SHP77 treated with DMSO at 0.1 percent for 48 hours (cell line): ENCODE data around the gene YES1.
"Not testable (repeated sequence)": the region's sequence is repeated elsewhere in the genome, so short reads cannot be mapped to it uniquely, and the experiment has no call there.

ENCODE experiments used
- DNase-seq: peaks from one replicate; lab custom pipeline; 2025; lab: John Stamatoyannopoulos, UW

Gene YES1

DNA sequence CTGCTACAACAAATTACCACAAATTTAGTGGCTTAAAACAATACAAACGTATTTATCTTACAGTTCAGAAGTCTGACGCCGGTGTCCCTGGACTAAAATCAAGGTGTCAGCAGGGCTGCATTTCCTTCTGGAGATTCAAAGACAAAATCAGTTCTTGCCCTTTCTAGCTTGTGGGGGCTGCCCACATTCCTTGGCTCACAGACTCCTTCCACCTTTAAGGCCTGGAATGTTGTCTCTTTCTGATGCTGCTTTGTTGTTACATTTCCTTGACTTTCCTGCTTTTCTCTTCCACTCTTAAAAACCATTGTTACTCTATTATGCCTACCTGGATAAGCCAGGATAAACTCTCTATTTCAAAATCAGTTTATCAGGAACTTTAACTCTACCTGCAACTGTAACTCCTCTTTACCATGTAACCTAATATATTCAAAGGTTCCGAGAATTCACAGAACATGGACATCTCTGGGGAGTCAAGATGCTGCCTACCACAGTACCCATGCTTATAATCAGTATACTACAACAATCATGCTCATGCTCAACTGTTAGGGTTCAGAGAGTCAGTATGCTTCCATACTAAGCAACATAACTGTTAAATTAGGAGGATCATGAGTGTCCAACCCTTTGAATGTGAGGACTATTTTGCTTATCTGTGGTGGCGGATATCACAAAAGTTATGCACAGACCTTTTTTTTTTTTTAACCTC is 27.4 kb downstream of the YES1 start:
- no peak for DNase-seq

DNA sequence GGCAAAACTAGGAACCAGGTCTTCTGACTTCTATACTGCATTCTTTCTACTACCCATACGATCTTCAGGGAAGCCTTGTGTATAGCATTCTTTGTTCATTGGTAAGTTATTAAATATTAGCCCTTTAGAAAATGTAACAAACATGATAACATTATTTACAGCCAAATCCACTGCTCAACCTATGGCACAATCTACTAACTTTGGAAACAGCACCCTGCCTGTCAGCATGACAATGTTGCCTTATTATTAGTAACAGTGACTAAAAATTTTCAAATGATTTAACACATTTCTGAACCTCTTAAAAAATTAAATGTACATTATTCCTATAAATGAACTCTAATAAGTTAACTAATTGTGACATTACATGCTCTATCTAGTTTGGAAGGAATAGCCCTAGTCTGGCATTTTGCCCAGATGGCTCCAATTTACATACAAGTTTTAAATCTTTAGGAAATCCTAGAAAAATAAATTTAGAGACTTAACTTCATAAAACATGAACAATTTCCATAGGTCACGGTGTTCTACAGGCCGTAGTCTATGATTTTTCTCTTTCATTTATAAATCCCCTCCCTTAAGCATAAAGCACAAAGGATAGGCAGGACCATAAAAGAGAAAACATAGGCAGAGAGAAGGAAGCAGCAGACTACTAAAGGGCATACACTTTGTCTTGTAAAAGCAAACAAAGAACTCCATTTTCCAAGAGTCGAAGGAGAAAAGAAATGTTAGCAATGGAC is 33.7 kb downstream of the YES1 start:
- no peak for DNase-seq

DNA sequence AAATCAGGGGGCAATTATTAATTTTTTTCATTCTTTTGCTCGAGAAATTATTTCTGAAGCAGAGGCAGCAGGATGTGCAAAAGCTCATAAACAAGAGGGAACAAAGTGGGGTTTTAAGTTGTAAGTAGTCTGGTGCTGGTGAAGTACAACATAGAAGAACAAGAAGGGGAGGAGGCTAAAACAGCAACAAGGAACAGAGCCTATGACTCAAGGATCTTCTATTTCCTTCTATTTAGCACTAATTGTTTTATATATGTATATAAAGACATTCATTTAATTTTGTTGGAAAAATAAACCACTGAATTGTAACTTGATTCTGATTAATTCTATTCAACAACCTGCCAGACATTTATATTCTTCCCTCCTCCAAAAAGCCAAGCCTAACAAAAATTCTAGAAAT is 35.0 kb downstream of the YES1 start:
- no peak for DNase-seq

DNA sequence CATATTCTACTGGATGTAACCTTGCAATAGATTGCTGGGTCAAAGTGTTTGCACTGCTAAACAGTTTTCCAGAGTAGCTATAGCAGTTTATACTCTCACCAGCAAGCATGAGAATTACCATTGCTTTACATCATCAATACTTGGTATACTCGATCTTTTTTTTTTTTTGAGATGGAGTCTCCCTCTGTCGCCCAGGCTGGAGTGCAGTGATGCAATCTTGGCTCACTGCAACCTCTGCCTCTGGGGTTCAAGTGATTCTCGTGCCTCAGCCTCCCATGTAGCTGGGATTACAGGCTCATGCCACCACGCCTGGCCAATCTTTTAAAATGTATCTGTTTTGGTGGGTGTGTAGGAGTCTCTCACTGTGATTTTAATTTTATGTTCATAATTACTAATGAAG is 36.0 kb downstream of the YES1 start:
- DNase-seq = not testable (repeated sequence)

DNA sequence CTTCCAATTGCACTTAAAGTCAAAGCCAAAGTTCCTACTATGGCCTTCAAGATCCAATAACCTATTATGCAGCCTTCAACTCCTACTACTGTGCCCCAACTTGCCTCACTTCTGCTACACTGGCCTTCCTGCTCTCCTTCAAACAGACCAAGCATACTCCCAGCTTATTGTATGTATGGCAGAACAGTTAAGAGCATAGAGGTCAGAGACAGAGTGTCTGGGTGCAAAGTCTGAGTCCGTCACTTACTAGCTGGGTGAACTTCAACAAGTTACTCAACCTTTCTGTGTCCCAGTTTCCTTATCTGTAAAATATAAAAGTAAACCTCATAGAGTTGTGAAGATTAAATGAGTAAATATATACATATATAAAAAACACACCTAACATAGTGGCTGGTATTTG is 37.2 kb downstream of the YES1 start:
- no peak for DNase-seq

DNA sequence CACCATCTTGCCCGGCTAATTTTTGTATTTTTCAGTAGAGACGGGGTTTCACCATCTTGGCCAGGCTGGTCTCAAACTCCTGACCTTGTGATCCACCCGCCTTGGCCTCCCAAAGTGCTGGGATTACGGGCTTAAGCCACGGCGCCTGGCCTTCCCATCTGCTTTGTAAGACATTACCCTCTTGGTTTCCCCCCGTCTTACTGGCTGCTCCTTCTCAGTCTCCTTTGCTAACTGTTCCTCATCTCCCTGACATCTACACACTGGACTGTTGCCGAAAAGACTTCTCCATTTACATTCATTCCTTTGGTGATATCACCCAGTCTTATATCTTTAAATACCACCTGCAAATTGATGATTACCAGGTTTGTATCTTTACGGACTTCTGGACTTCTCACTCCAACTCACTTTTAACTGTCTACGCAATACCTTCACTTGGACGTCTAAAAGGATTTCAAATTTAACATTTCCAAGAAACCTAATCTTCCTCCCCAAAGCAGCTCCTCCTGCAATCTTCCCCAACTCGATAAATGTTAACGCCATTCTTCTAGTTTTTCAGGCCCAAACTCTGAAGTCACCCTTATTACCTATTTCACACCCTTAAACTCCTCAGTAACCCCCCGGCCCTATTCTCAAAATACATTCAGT is 37.9 kb downstream of the YES1 start:
- DNase-seq = no peak

DNA sequence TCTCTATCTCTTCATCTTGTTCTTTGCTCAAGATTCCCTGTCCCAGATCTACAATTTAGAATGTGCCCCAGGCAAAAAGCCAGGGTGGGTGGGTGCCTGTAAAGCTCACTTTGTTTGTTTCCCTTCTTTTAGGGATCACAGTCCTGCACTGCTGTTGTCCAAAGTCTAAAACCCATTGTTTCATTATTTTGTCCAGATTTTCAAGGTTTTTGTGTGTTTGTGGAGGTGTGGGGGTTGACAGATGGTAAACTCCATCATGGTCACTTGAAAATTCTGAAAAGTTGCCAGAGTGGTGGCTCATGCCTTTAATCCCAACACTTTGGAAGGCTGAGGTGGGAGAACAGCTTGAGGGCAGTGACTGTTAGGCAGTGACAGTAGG is 41.5 kb downstream of the YES1 start:
- no peak for DNase-seq

DNA sequence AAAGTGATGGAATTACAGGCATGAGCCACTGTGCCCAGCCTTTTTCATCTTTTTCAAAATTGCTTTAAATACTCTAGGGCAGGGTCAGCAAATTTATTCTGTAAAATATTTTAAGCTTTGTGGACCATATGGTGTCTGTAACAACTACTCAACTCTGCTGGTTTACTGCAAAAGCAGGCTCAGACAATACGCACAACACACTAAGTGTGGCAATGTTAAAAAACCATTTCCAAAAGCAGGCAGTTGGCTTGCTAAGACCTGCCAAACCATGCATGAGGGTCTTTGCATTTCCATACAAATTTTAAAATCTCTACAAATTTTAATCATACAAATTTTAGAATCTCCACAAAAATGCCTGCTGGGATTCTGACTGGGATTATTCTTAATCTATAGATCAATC is 44.1 kb downstream of the YES1 start:
- DNase-seq = no peak

DNA sequence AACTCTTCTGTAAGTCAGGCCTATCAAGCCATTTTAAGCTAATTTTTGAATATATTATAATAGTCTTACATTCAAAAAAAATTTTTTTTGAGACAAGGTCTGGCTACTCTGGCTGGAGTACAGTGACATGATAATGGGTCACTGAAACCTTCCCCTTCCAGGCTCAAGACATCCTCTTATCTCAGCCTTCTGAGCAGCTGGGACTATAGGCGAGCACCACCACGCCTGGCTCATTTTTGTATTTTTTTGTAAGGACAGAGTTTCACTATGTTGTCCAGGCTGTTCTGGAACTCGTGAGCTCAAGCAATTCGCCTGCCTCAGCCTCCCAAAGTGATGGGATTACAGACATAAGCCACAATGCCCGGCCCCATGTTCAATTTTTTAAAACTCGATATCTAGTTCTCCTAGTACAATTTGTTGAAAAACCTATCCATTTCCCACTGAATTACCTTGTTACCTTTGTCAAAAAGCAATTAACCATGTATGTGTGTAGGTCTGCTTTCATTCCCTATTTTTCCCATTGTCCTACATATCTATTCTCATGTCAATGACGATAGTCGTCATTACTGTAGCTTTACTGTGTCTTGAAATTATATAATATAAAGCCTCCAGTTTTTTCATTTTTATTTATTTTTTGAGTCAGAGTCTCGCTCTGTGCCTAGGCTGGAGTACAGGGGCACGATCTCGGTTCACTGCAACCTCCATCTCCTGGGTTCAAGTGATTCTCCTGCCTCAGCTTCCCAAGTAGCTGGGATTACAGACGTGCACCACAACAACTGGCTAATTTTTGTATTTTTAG is 44.8 kb downstream of the YES1 start:
- no peak for DNase-seq

DNA sequence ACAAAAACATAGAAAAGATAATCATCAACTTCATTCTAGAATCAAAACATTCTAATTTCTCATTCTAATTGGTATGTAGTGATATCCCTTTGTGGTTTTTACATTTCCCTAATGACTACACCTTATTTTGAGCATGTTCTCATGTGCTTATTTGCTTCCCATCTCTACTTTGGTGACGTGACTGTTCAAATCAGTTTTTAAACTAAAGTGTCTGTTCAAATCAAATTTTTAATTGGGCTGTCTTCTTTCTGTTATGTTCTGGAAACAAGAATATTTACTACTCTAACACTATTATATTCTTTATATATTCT is 45.5 kb downstream of the YES1 start:
- no peak for DNase-seq

DNA sequence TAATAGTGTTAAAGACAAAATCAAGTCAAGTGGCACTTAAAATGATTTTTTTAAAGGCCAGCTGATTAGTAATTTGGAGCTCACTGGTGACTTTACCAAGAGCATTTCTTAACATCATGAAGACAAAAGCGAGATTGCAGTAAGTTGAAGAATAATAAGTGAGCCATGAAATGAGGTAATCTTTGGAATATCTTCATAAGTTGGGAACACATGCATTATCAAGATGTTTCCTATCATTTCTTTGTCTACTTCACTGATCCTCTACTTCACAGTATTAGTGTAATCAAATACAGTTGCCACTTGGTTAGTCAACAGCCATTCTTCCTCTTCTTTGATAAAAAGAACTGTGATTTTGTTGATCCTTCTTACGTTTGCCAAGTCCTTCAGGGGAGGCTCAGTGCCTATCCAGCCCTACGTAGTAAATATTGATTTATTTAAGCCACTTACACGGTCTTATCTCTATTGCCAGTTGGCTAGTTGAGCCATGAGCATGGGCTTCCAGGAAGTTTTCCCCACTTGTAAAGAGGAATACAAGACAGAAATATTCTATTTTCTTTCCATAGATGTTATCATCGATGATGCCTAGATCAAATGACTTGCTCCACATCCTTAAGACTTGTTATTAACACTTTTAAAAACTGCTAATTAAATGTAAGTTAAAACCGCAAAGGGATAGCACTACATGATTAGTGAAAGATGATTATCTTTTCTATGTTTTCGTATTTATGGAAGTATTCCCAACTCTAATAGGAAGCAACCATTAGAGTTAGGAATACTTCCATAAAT is 46.1 kb downstream of the YES1 start:
- DNase-seq = no peak

DNA sequence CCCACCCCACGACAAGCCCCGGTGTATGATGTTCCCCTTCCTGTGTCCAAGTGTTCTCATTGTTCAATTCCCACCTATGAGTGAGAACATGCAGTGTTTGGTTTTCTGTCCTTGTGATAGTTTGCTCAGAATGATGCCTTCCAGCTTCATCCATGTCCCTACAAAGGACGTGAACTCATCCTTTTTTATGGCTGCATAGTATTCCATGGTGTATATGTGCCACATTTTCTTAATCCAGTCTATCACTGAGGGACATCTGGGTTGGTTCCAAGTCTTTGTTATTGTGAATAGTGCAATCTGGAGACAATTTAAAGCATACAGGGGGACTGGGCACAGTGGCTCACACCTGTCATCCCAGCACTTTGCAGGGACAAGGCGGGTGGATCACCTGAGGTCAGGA is 52.2 kb downstream of the YES1 start:
- not testable (repeated sequence) for DNase-seq

DNA sequence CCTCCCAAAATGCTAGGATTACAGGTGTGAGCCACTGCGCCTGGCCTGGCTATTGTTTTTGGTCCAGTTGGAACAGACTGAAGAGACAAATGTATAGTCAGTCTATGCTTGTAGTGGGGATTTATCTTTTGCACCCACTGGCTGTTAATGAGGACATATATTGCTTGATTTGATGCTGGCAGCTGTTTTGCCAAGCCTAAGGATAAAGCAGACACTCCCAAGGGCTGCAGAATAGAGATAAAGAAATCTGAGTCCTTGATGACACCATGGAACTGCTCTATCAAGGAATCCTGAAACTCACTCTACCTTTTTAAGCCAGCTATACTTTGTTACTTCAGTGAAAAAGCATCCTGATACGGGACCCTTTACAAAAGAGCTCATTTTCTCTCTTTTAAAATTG is 56.5 kb downstream of the YES1 start:
- DNase-seq = no peak

DNA sequence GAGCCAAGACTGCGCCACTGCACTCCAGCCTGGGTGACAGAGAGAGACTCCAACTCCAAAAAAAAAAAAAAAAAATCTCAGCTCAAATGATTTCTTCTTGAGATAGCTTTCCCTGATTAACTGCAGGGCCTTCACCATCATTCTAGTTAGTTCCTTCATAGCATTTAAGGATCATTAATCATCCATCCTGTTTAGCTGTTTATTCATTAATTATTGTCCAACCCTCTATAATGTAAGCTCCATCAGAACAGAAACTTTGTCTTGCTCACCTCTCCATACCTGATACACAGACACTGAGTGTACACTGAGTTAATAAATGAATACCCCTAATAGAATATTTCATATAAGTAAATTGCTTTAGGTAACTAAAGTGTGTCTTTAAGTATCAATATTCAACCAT is 57.4 kb downstream of the YES1 start:
- no peak for DNase-seq

DNA sequence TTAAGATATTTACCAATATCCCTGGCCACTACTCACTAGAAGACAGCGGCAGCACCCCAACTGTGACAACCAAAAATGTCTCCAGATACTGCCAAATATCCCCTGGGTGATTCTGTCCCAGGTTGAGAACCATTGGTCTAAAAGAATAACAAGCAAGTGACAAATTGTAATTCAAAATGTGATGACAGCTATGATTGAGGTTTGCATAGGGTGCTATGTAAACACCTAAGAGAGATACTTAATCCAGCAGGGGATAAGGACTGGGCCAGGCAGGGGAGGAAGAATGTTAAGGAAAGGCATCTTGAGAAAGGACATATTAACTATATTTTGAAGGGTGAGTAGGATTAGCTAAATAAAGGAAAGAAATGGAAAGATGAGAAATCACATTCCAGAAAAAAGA is 61.6 kb downstream of the YES1 start:
- DNase-seq = no peak

DNA sequence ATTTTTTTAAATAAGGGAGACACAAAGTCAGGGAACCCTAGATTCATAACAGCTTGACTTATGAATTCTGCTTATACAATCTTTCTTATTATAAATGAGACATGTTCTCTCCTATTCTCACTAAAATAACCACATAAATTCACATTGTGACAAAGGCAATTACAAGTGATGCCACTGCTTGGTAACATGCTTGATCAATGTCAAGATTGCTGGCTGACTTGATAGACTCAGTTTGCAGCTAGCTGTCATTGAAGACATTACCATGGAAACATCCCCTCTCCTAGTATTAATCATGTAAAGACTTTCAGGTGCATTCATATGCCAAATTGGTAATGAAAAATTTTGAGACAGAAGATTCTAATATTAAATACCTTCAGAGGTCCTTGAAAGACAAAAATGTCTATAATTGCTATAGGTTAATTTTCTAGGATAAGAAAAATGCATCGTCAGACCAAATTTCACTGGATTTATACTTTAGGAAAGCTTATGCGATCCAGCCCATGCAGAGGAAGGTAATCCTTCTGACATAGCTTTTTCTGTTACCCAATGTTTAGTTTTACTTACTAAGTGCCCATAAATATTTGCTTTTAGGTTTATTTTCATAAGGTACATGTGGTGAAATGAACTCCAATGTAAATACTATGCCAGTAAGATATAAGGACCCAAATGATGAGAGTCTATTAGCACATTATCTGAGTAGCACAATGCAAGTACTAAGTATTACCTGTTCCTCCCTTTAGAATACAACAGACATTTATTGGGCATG is 67.0 kb downstream of the YES1 start:
- no peak for DNase-seq

DNA sequence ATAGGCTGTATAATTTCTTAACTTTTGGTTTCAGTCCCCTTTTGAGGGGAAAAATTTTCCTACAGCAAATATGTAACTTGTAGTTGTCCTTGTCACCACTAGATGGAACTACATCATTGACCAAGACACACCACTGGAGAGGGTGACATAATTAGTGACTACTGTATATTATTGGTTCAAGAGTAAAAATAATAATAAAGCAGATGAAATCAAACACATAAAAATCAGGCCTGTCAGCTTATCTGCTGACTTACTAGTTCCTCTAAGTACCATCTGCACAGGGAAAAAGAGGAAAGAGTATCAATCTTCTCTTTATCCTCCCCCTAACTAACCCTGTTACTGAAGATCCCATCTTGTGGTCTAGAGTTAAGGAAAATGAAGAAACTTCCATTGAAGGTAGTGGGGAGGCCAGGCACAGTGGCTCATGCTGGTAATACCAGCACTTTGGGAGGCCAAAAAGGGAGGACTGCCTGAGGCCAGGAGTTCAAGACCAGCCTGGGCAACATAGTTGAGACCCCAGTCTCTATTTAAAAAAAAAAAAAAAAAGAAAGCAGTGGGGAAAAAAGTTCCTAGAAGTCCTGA is 70.0 kb downstream of the YES1 start:
- peak; percentile 11 for DNase-seq

DNA sequence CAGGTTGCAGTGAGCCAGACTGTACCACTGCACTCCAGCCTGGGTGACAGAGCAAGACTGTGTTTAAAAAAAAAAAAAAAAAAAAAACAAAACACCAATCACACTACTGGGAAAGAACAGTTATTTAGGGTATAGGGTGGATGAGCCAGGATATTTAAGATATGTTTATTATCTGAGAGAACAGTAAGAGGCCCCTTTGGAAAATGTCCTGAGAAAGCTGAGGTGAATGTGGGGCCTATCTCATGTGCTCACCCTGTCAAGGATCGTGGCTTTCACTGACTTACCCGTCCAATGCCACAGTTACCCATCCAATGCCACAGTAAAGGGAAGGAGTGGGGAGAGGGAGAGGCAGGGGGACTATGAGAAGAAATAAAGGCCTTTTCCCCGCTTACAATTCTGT is 79.7 kb downstream of the YES1 start:
- DNase-seq = no peak

DNA sequence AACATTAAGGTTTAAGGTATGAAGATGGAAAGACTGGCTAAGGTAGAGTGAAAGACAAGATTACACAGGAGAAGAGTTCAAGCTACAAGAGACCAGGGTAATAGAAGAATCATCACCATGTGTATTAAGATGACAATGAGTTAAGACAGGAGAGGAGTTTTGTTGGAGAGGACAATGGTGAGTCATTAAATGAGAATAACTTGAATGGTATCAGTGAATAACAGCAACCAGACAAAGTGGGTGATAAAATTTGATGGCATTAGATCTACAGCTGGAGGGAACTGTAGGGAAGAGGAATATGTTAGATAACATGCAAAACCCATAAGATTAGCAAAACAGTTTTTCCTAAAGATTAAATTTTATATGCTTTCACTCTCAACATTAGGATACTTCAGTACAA is 80.9 kb downstream of the YES1 start:
- no peak for DNase-seq

DNA sequence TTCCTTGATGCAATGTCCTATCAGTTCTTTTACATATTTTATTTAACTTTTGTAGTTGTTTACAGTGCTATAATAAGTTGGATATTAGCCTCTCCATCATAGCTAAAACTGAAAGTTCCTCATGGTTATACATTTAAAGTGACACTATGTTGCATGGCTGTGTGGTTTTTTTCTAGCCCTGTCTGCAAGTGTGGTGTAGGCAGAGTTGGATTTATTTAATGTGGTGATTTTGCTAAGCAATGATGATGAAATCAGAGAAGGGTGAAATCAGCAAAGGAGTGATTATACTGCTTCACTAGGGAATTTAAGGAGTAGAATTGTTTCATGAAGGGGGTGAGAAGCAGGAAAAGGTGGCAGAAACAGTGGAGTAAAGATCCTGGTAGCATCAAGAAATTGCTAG is 81.3 kb downstream of the YES1 start:
- DNase-seq = no peak

DNA sequence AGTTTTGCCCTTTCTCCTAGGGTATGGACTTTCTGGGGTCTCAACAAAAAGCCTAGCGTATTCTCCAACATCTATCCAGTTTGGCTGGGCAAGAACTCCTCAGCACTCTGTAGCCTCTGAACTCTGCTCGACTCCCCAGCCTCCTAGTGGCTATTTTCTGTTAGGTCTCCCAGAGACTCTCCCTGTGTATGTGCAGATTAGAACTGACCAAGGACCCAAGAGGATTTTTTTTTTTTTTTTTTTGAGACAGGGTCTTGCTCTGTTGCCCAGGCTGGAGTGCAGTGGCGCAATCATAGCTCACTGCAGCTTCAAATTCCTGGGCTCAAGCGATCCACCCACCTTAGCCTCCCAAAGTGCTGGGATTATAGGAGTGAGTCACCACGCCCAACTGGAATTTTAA is 81.9 kb downstream of the YES1 start:
- DNase-seq = not testable (repeated sequence)
